ENCODE measurements around the gene GMPPB.
"Not testable (repeated sequence)": the region's sequence is repeated elsewhere in the genome, so short reads cannot be mapped to it uniquely, and the experiment has no call there.

GMPPB gene

GRCh38 chr3:49761661-49762060 is 37.9 kb upstream of the GMPPB start:
- H3K27ac ChIP-seq, result no peak overlapping the region
- TF ChIP-seq ZFX (IDR thresholded peaks at IDR 0.05) (no peak), CTCF (conservative IDR thresholded peaks at IDR 0.05) (no peak)

- TF ChIP-seq ZFX (IDR thresholded peaks at IDR 0.05), result no peak
- TF ChIP-seq CTCF (conservative IDR thresholded peaks at IDR 0.05), result no peak
- H3K27ac ChIP-seq, result no peak overlapping the region
Observed at GRCh38 chr3:49759226-49759625, 35.5 kb upstream of the GMPPB start.

- no peak for TF ChIP-seq CTCF (conservative IDR thresholded peaks at IDR 0.05)
- TF ChIP-seq ZFX (IDR thresholded peaks at IDR 0.05), result no peak
- no peak overlapping the region for H3K27ac ChIP-seq
Observed at GRCh38 chr3:49757197-49757596, 33.4 kb upstream of the GMPPB start.

- no peak overlapping the region for H3K27ac ChIP-seq
- TF ChIP-seq ZFX (IDR thresholded peaks at IDR 0.05), result no peak
- no peak for TF ChIP-seq CTCF (conservative IDR thresholded peaks at IDR 0.05)
Observed at GRCh38 chr3:49756036-49756435, 32.3 kb upstream of the GMPPB start.

- TF ChIP-seq CTCF (conservative IDR thresholded peaks at IDR 0.05) (no peak), ZFX (IDR thresholded peaks at IDR 0.05) (no peak)
- H3K27ac ChIP-seq, result no peak overlapping the region
Observed at GRCh38 chr3:49754536-49754935, 30.8 kb upstream of the GMPPB start.

- H3K27ac ChIP-seq, result no peak overlapping the region
- TF ChIP-seq ZFX (IDR thresholded peaks at IDR 0.05) (no peak), CTCF (conservative IDR thresholded peaks at IDR 0.05) (no peak)
Observed at GRCh38 chr3:49751501-49751900, 27.8 kb upstream of the GMPPB start.

GRCh38 chr3:49750056-49750455 is 26.3 kb upstream of the GMPPB start:
- no peak overlapping the region for H3K27ac ChIP-seq
- TF ChIP-seq CTCF (conservative IDR thresholded peaks at IDR 0.05), result no peak
- no peak for TF ChIP-seq ZFX (IDR thresholded peaks at IDR 0.05)

GRCh38 chr3:49748874-49749273 is 25.1 kb upstream of the GMPPB start:
- not testable (repeated sequence) for H3K27ac ChIP-seq

All from C4-2B (cell line).